ENCODE measurements around the gene ATG2B. TPM values are rescaled to one million over a fixed set of nuclear protein-coding genes. Genes with fewer than 3 reads are reported as not detected.
A peak's percentile ranks its signal among the peaks of the same experiment; 100 is the strongest.

The ATG2B gene
- polyA plus RNA-seq, 2 of the 4 experiments (the other 2 are of a cell fraction): 7.1 to 17.0 TPM

GRCh38 chr14:96261053-96261452 is 102.1 kb downstream of the ATG2B start:
- CTCF ChIA-PET: interaction anchor here (0.7 to 7.0 kb wide), 7 partner anchors 9 to 166 kb away, joined by 3 to 65 read pairs (median 5); no protein-coding TSS in a partner anchor
- WGBS (ENCODE audit: missing lambda C conversion rate): 42% methylated on average over 5 of the region's 5 CpGs
- POLR2A ChIA-PET: interaction anchor here (1.1 kb wide), 1 partner anchor 14 kb away, joined by 4 read pairs; no protein-coding TSS in a partner anchor

DNA sequence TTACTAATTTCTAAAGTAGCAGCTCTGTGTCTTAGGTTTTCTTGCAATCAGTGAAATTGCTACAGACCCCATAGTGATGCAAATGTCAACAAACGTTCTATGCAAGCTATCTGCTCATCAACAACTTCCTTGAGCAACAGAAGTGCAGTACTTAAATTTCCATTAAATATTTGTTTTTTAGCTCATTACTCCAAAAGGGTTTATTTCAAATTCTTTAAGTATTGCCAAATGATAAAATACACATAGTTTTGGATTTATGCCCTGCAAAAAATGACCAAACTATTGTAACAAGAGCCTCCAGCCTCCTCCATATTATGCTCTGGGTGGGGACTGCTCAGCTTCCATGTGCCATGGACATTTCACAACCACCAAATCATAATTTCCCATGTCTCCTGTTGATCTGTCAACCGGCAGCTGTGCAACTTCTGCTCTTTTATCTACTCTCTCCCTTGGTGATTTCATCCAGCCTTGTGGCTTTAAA is 102.8 kb downstream of the ATG2B start:
- no peak for FAIRE-seq
- Histone ChIP-seq H3K4me1 (peaks cover 30% of the 10 kb centered on the region), H3K4me3 (no peak overlapping the region), H3K4me2 (peak overlapping the region; percentile 57), H3K27ac (peak overlapping the region; percentile 62 to 64; a peak in 5 of 6 replicates), H3K9me3 (peaks cover 8% of the 10 kb centered on the region)
- 5% methylated on average over 2 of the region's 2 CpGs for WGBS (ENCODE audit: missing lambda C conversion rate)
- ATAC-seq: peak; percentile 47 to 66; a peak in 5 of 6 replicates
- POLR2A ChIA-PET: interaction anchor here (1.1 kb wide), 1 partner anchor 14 kb away, joined by 4 read pairs; no protein-coding TSS in a partner anchor
- CTCF ChIA-PET: interaction anchor here (1.2 to 7.0 kb wide), 4 partner anchors 14 to 162 kb away, joined by 4 to 65 read pairs (median 20); no protein-coding TSS in a partner anchor
- TF ChIP-seq JUNB (IDR thresholded peaks at IDR 0.05) (peak; percentile 69; the same call in 1 of the 2 replicates), BCL3 (IDR thresholded peaks at IDR 0.05) (peak; percentile 69; the same call in 1 of the 3 replicates), NPAS2 (CRISPR knock-in tag; IDR thresholded peaks at IDR 0.05; ENCODE audit: borderline replicate concordance) (no peak), REST (IDR thresholded peaks at IDR 0.05) (no peak), HDAC2 (IDR thresholded peaks at IDR 0.05) (no peak), JUN (IDR thresholded peaks at IDR 0.05) (peak; percentile 41 to 76; a peak in 3 of 5 replicates), GATA3 (IDR thresholded peaks at IDR 0.05; ENCODE audit: borderline replicate concordance) (peak; percentile 20; the same call in 1 of the 2 replicates), ZNF302 (CRISPR knock-in tag; IDR thresholded peaks at IDR 0.05) (no peak), SREBF2 (IDR thresholded peaks at IDR 0.05) (no peak), CEBPB (IDR thresholded peaks at IDR 0.05) (peak; percentile 55 to 92; a peak in 3 of 4 replicates), EP300 (IDR thresholded peaks at IDR 0.05) (peak; percentile 63 to 71; a peak in 3 of 5 replicates), ZC3H11A (IDR thresholded peaks at IDR 0.05) (no peak), NR3C1 (IDR thresholded peaks at IDR 0.05) (no peak), CHD2 (IDR thresholded peaks at IDR 0.05; ENCODE audit: low read length, partially characterized antibody) (no peak), FOSL2 (IDR thresholded peaks at IDR 0.05) (no peak), FOSL2 (CRISPR knock-in tag; IDR thresholded peaks at IDR 0.05) (peak; percentile 21; the same call in 1 of the 2 replicates)
- TF ChIP-seq, protein P1, sequence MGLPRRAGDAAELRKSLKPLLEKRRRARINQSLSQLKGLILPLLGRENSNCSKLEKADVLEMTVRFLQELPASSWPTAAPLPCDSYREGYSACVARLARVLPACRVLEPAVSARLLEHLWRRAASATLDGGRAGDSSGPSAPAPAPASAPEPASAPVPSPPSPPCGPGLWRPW (IDR thresholded peaks at IDR 0.05): peak; percentile 91
- DNase-seq (ENCODE audit: low read depth in 1 of 2, low spot score in 1 of 2): no peak

More at GRCh38 chr14:96261053-96261452, 102.1 kb downstream of the ATG2B start:
- no peak for TF ChIP-seq SREBF2 (IDR thresholded peaks at IDR 0.05)
- no peak for TF ChIP-seq POLR2A (IDR thresholded peaks at IDR 0.05; ENCODE audit: low read length)
- TF ChIP-seq FOXS1 (CRISPR knock-in tag; IDR thresholded peaks at IDR 0.05): no peak
- no peak for TF ChIP-seq HOXA7 (CRISPR knock-in tag; IDR thresholded peaks at IDR 0.05)
- no peak for TF ChIP-seq NFE2L2 (conservative IDR thresholded peaks at IDR 0.05; ENCODE audit: low read length)
- TF ChIP-seq NR3C1 (IDR thresholded peaks at IDR 0.05): no peak
- TF ChIP-seq RFX5 (IDR thresholded peaks at IDR 0.05): no peak
- no peak for FAIRE-seq
- Histone ChIP-seq H3K4me2 (peak overlapping the region; percentile 57), H3K4me1 (peaks cover 23% of the 10 kb centered on the region), H3K9me3 (peaks cover 8% of the 10 kb centered on the region), H3K27ac (peak overlapping the region; percentile 62 to 64), H3K4me3 (no peak overlapping the region)
- ATAC-seq: peak in 1 of 2 experiments; percentile 10; a peak in 2 of 6 replicates
- no peak for DNase-seq (ENCODE audit: low read depth in 1 of 2, low spot score in 1 of 2)
